Urinary bladder (tissue), 4 donors: ENCODE measurements around the gene DHRS4. TPM values are rescaled to one million over a fixed set of nuclear protein-coding genes. Genes with fewer than 3 reads are reported as not detected.
A peak's percentile ranks its signal among the peaks of the same experiment; 100 is the strongest.
"Not testable (repeated sequence)": the region's sequence is repeated elsewhere in the genome, so short reads cannot be mapped to it uniquely, and the experiment has no call there.

ENCODE experiments used
- DNase-seq: peaks from one replicate; pipeline ENCODE4 v3.0.0-alpha.2; 2015; ENCODE audit errors: extremely low spot score
- H3K27ac ChIP-seq: one replicate; pipeline ENCODE4 v1.5.1; 2013; ENCODE audit warnings: low read depth, mild to moderate bottlenecking, moderate library complexity
- H3K36me3 ChIP-seq: one replicate; pipeline ENCODE4 v1.6.1; 2013; ENCODE audit warnings: mild to moderate bottlenecking, moderate library complexity; ENCODE audit not compliant: insufficient read depth
- H3K4me1 ChIP-seq: one replicate; pipeline ENCODE4 v1.6.1; 2013; ENCODE audit warnings: mild to moderate bottlenecking, moderate library complexity; ENCODE audit not compliant: insufficient read depth
- H3K4me3 ChIP-seq: one replicate; pipeline ENCODE4 v1.5.1; 2013; ENCODE audit warnings: low read depth, low read length
- WGBS: extraction: QIAGEN DNeasy Blood & Tissue Kit; methylation state at CpG from one replicate; pipeline ENCODE4 v1.1.7; 2013; 5-methylcytosine and 5-hydroxymethylcytosine counted together
- polyA plus RNA-seq: library from polyadenylated mRNA; stranded (reverse); fragments of 200-250 nt; gene quantifications from one replicate; pipeline ENCODE4 v1.2.3, GENCODE V29; 2013
- total RNA-seq: library from RNA; depleted of rRNA; stranded (reverse); fragments of >200 nt; gene quantifications from one replicate; pipeline ENCODE4 v1.2.3, GENCODE V29; 2014
- donor health status: healthy with polysubstance abuse.
- donor health status: healthy.

Gene DHRS4
- total and polyA plus RNA-seq, 2 donors, result 25.9 to 53.1 TPM

- WGBS, result 87% methylated on average over 3 of the region's 3 CpGs
- H3K4me1 ChIP-seq, H3K36me3 ChIP-seq, H3K4me3 ChIP-seq, H3K27ac ChIP-seq, DNase-seq: not testable (repeated sequence)
These were observed 2.5 kb upstream of the DHRS4 start for GRCh38 chr14:23951136-23951466.

DNA sequence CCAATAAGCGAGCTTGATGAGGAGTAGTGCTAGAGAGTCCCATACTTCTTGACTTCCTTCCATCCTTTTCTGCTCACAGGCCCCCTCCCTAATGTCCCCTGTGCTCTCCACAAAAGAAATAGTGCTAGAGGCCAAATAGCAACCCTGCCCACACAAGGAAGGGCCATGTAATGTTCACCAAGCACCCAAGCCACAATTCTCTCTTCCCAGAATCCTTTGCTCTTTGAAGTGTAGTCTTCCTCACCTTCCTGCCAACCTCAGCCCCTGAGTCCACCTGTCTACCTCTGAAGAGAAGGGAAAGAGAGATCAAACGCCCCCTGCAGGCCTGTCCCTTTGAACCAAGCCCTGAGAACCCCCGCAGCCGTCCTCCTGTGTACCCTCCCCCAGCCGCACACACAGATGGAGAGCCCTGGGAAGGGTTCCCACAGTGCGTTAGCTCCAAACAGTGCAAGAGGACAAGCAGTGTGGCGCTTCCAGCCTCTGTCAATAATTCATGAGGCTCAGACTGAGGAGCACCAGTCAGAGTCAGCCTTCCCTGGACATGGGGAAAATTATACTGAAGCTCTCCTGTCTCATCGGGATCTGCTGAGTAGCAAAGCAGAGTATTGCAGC, 1.9 kb upstream of the DHRS4 start:
- no peak overlapping the region for H3K27ac ChIP-seq
- H3K36me3 ChIP-seq, result no peaks in the 10 kb centered on the region
- H3K4me1 ChIP-seq, result no peaks in the 10 kb centered on the region
- H3K4me3 ChIP-seq, result no peak overlapping the region
- WGBS, result 61% methylated on average over 8 of the region's 8 CpGs
- no peak for DNase-seq

- Histone ChIP-seq H3K27ac (peak overlapping the region; percentile 15), H3K4me3 (peak overlapping the region; percentile 57)
- not testable (repeated sequence) for DNase-seq, H3K4me1 ChIP-seq, H3K36me3 ChIP-seq
- 57% methylated on average over 6 of the region's 6 CpGs for WGBS
These were observed 480 bp upstream of the DHRS4 start for GRCh38 chr14:23953116-23953463.

- DNase-seq, H3K4me1 ChIP-seq, H3K27ac ChIP-seq, H3K36me3 ChIP-seq: not testable (repeated sequence)
- H3K4me3 ChIP-seq, result peak overlapping the region; percentile 57
- 13% methylated on average over 6 of the region's 6 CpGs for WGBS
These were observed 677 bp downstream of the DHRS4 start for GRCh38 chr14:23954279-23954614.

DNA sequence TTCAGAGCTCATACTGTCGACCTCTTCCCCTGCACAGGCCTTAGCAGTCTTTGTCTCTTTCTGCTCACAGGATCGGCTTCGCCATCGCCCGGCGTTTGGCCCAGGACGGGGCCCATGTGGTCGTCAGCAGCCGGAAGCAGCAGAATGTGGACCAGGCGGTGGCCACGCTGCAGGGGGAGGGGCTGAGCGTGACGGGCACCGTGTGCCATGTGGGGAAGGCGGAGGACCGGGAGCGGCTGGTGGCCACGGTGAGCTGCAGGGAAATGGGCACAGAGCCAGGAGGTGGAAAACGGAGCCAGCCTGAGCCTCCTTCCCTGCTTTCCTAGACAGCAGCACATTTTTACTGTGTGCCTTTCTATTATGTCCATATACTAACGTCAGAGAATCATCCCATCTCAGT, 1.4 kb downstream of the DHRS4 start:
- H3K4me1 ChIP-seq, DNase-seq, H3K36me3 ChIP-seq, H3K4me3 ChIP-seq, H3K27ac ChIP-seq: not testable (repeated sequence)
- WGBS, result 59% methylated on average over 20 of the region's 20 CpGs

DNA sequence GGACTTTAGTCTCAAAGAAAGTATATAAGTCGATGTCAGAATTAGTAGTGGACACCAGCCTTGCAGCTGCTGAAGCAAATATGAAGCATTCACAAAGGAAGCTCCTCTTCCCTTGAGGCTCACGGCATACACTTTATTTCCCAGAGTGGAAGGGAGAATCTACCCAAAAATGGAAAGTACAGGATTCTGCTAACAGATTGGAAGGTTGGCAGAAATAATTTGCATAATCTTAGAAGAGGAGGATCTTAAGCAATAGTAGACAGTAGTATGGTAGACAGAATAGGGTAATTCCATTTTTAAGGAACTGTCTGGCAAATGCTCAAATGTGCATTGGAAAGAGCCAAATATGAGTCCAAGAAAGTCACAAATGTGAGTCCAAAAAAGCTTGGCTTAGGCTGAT, 2.2 kb downstream of the DHRS4 start:
- H3K27ac ChIP-seq, H3K4me3 ChIP-seq, H3K4me1 ChIP-seq, H3K36me3 ChIP-seq, DNase-seq: not testable (repeated sequence)
- 86% methylated on average over 2 of the region's 2 CpGs for WGBS

- H3K27ac ChIP-seq, H3K4me1 ChIP-seq: not testable (repeated sequence)
- 91% methylated on average over 9 of the region's 9 CpGs for WGBS
These were observed 4.5 kb downstream of the DHRS4 start for GRCh38 chr14:23957913-23958569.

GRCh38 chr14:23960899-23961298, 7.3 kb downstream of the DHRS4 start:
- not testable (repeated sequence) for DNase-seq, H3K4me3 ChIP-seq, H3K4me1 ChIP-seq, H3K27ac ChIP-seq, H3K36me3 ChIP-seq

More at GRCh38 chr14:23957913-23958569, 4.5 kb downstream of the DHRS4 start:
- not testable (repeated sequence) for H3K4me3 ChIP-seq, H3K36me3 ChIP-seq, DNase-seq

DNA sequence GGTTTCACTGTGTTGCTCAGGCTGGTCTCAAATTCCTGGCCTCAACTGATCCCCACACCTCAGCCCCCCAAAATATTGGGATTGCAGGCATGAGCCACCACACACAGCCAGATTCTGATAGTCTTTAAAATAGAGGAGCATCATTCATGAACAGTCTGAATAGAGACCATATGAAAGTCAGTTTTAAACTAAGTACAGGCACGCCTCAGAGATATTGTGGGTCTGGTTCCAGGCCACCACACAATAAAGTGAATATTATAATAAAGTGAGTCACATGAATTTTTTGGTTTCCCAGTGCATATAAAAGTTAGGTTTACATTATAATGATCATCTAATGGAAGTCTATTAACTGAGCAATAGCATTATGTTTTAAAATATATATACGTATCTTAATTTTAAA, 8.1 kb downstream of the DHRS4 start:
- not testable (repeated sequence) for H3K36me3 ChIP-seq, H3K4me3 ChIP-seq, H3K4me1 ChIP-seq, DNase-seq, H3K27ac ChIP-seq
- 89% methylated on average over 1 of the region's 2 CpGs for WGBS

DNA sequence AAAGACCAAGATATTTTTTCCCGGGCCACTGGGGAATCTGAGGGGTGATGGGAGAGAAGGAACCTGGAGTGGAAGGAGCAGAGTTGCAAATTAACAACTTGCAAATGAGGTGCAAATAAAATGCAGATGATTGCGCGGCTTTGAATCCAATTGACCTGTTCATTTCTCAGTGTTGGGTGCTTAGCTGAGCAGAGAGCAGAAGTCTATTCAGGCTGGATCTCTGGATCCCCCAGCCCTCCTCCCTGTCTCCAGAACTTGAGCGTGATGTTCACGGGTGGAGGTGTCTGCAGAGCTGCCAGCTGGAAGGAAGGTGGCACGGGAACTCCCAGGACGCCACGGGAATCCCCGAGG, 15.5 kb downstream of the DHRS4 start:
- not testable (repeated sequence) for H3K4me3 ChIP-seq, H3K27ac ChIP-seq, H3K36me3 ChIP-seq, DNase-seq, H3K4me1 ChIP-seq
- WGBS, result 40% methylated on average over 1 of the region's 9 CpGs

- peak overlapping the region; percentile 8 for H3K4me3 ChIP-seq
- WGBS, result 7% methylated on average over 58 of the region's 61 CpGs
- not testable (repeated sequence) for H3K4me1 ChIP-seq, DNase-seq, H3K36me3 ChIP-seq, H3K27ac ChIP-seq
These were observed 16.1 kb downstream of the DHRS4 start for GRCh38 chr14:23969481-23970282.

DNA sequence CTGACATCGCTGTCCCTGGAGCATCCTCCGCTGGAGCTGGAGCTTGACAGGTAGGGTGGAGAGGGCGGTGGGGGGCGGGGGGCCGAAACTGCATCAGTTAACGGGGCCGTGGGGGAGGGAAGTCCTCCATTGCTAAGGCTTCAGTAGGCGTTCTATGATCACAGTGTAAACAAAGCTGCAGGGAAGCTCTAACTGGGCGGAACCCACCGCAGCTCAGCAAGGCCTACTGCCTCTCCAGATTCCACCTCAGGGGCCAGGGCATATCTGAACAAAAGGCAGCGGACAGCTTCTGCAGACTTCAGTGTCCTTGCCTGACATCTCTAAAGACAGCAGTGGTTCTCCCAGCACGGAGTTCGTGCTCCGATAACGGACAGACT, 16.7 kb downstream of the DHRS4 start:
- H3K36me3 ChIP-seq, H3K4me1 ChIP-seq, H3K4me3 ChIP-seq, DNase-seq, H3K27ac ChIP-seq: not testable (repeated sequence)
- WGBS, result 77% methylated on average over 13 of the region's 15 CpGs

DNA sequence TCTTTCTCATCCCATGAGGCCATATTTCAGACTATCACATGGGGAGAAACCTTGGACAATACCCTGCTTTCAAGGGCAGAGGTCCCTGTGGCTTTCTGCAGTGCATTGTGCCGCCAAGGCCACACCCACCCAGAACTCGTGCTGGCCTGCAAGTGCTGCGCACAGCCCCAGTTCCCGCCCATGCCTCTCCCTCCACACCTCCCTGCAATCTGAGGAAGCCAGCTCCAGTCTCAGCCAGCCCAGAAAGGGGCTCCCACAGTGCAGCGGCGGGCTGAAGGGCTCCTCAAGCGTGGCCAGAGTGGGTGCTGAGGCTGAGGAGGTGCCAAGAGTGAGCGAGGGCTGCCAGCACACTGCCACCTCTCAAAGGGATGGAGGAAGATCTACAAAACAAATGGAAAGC, 19.6 kb downstream of the DHRS4 start:
- WGBS, result 83% methylated on average over 8 of the region's 8 CpGs
- not testable (repeated sequence) for H3K27ac ChIP-seq, H3K36me3 ChIP-seq, H3K4me3 ChIP-seq, DNase-seq, H3K4me1 ChIP-seq

DNA sequence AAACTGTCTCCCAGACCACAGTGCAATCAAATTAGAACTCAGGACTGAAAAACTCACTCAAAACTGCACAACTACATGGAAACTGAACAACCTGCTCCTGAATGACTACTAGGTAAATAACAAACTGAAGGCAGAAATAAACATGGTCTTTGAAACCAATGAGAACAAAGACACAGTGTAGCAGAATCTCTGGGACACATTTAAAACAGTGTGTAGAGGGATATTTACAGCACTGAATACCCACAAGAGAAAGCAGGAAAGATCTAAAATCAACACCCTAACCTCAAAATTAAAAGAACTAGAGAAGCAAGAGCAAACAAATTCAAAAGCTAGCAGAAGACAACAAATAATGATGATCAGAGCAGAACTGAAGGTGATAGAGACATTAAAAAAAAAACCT, 20.5 kb downstream of the DHRS4 start:
- not testable (repeated sequence) for DNase-seq, H3K4me1 ChIP-seq, H3K4me3 ChIP-seq, H3K36me3 ChIP-seq, H3K27ac ChIP-seq
